Upper lobe of right lung (tissue), 1 donor: ENCODE results near the gene SHISAL2A. TPM values are rescaled to one million over a fixed set of nuclear protein-coding genes. Genes with fewer than 3 reads are reported as not detected.

Source experiments
- ATAC-seq: fragments of 200-7000 bp; cut with Tn5 transposase; one replicate; pipeline ENCODE4 v1.9.1; 2020; ENCODE audit warnings: mild to moderate bottlenecking, moderate library complexity
- DNase-seq: peaks from one replicate; pipeline ENCODE4 v3.0.0-alpha.2; 2020
- H3K27ac ChIP-seq: fragments of 200-600 bp; one replicate; pipeline ENCODE4 v1.8.0; 2022
- H3K27me3 ChIP-seq: fragments of 200-600 bp; one replicate; pipeline ENCODE4 v1.8.0; 2022; ENCODE audit warnings: mild to moderate bottlenecking
- H3K36me3 ChIP-seq: fragments of 200-600 bp; one replicate; pipeline ENCODE4 v1.8.0; 2022
- H3K4me1 ChIP-seq: fragments of 200-600 bp; one replicate; pipeline ENCODE4 v1.8.0; 2022
- H3K4me3 ChIP-seq: fragments of 200-600 bp; one replicate; pipeline ENCODE4 v1.8.0; 2022; ENCODE audit warnings: mild to moderate bottlenecking
- H3K9me3 ChIP-seq: fragments of 200-600 bp; one replicate; pipeline ENCODE4 v1.8.0; 2022
- intact Hi-C: fragments of 100-400 bp; cut with DNase I; formaldehyde crosslinking; loops from one replicate; pipeline ENCODE4 v1.11.0; 2022
- total RNA-seq: library from RNA; stranded (reverse); fragmentation: NEBNext Ultra II Directional; extraction: Animal tissue kit (Norgen Biotek cat#: 25700); gene quantifications from one replicate; pipeline ENCODE4 v1.2.1, GENCODE V29; 2021
- TF ChIP-seq, protein P1 (sequence below): fragments of 200-600 bp; IDR thresholded peaks from one replicate; pipeline ENCODE4 v1.8.0; 2022; ENCODE audit warnings: antibody characterized with exemption
- donor health status: DM: no; HTN: yes; CAD: no; lungs with severe emphysema.

The SHISAL2A gene
- total RNA-seq, 1 donor from 2014 or later, result 0.81 TPM

DNA sequence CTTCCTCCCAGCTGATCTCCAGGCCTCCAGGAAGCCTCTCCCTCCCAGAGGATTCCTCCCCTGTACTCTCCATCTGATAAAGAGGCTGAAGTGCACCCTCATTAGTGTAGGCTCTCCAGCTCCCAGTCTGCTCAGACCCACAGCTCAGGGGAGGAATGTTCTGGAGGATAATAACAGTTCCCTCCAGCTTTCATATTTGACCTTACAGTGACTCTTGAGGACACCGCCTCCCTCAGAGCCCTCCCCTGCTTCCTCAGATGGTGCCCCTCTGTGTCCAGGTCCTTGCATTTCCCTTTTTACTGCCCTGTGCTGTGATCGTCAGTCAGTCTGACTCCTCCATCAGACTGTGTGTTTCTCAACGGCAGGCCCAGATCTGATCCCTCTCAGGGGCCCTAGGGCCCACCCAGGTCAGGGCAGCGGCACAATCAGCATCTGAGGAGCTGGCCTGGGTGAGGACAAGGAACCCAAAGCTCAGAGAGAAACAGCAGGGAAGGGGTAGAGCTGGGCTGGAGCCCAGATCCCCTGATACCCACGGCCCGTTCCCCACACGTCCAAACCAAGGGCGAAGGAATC lies 1.1 kb upstream of the SHISAL2A start:
- TF ChIP-seq, protein P1, sequence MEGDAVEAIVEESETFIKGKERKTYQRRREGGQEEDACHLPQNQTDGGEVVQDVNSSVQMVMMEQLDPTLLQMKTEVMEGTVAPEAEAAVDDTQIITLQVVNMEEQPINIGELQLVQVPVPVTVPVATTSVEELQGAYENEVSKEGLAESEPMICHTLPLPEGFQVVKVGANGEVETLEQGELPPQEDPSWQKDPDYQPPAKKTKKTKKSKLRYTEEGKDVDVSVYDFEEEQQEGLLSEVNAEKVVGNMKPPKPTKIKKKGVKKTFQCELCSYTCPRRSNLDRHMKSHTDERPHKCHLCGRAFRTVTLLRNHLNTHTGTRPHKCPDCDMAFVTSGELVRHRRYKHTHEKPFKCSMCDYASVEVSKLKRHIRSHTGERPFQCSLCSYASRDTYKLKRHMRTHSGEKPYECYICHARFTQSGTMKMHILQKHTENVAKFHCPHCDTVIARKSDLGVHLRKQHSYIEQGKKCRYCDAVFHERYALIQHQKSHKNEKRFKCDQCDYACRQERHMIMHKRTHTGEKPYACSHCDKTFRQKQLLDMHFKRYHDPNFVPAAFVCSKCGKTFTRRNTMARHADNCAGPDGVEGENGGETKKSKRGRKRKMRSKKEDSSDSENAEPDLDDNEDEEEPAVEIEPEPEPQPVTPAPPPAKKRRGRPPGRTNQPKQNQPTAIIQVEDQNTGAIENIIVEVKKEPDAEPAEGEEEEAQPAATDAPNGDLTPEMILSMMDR, result no peak
- no peaks in the 10 kb centered on the region for H3K9me3 ChIP-seq
- no peak overlapping the region for H3K27ac ChIP-seq
- H3K4me3 ChIP-seq, result no peak overlapping the region
- no peaks in the 10 kb centered on the region for H3K36me3 ChIP-seq
- ATAC-seq, result peak; percentile 40
- intact Hi-C loops, result no loop called here
- H3K27me3 ChIP-seq, result peaks cover 24% of the 10 kb centered on the region
- H3K4me1 ChIP-seq, result no peaks in the 10 kb centered on the region
- no peak for DNase-seq

DNA sequence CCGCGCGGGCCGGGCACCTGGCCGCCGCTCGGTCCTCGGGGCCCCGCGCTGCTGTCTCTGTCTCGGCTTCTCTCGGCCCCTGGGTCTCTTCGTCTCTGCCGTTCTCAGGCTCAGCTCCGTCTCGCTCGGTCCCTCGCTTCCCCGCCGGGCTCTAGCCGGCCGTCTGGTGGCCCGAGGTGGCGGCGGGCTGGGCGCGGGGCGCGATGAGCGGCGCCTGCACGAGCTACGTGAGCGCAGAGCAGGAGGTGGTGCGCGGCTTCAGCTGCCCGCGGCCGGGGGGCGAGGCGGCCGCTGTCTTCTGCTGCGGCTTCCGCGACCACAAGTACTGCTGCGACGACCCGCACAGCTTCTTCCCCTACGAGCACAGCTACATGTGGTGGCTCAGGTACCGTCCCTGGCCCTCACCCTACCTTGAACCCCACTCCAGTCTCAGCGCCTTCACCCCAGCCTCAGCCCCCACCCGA lies 355 bp downstream of the SHISAL2A start:
- Histone ChIP-seq H3K36me3 (no peaks in the 10 kb centered on the region), H3K27me3 (peaks cover 24% of the 10 kb centered on the region), H3K27ac (peak overlapping the region; percentile 51), H3K4me3 (peak overlapping the region; percentile 48), H3K9me3 (no peaks in the 10 kb centered on the region), H3K4me1 (no peaks in the 10 kb centered on the region)
- DNase-seq (peak; percentile 65), ATAC-seq (no peak)
- intact Hi-C loops, result no loop called here
- TF ChIP-seq, protein P1, result no peak

DNA sequence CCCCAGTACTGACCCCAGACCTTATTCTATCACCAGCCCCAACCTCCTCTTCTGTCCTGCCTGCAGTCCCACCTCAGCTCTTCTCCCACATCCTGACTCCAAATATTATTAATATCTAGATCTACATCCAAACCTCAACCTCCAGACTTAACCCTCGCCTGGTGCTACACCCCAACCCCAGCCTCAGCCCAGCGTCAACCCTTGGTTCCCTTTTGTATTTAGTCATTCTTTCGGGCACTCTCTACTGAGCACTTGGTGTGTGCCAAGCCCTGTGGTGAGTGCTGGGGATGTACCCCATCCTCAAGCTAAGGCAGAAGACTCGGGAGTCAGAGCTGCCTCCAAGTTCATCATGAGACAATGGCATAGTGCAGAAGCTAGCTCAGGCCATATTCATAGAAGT lies 1.1 kb downstream of the SHISAL2A start:
- no peaks in the 10 kb centered on the region for H3K9me3 ChIP-seq
- ATAC-seq, result no peak
- intact Hi-C loops, result no loop called here
- peak overlapping the region; percentile 48 for H3K4me3 ChIP-seq
- H3K27me3 ChIP-seq, result peaks cover 24% of the 10 kb centered on the region
- no peaks in the 10 kb centered on the region for H3K36me3 ChIP-seq
- H3K4me1 ChIP-seq, result no peaks in the 10 kb centered on the region
- TF ChIP-seq, protein P1, result no peak
- no peak overlapping the region for H3K27ac ChIP-seq
- no peak for DNase-seq

DNA sequence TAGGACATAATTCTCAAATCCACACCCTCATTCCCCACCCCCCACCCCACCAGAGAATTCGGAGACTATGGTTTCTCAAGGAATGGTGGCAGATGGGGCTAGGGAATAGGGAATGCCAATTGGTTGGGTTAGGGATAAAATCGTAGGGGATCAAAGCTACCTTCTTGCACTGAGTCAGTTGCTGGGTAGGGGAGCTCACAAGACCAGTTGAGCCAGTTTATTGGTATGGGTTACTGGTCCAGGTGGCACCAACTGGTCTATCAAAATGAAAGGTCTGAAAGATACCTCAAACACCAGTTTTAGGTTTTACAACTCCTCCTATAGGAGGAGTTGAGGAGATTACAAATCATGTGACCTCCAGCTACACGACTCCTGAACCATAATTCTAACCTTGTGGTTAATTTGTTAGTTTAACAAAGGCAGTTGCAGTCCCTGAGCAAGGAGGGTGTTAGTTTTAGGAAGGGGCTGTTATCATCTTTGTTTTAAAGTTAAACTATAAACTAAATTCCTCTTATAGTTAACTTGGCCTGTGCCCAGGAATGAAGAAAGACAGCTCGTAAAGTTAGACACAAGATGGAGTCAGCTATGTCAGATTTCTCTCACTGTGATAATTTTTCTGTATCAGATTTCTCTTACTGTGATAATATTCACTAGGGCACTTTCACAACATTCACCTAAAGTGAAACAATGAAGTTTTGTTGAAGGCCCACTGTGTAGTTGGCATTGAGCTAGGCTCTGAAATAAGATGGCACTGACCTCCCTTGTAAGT lies 2.5 kb downstream of the SHISAL2A start:
- Histone ChIP-seq H3K9me3 (no peaks in the 10 kb centered on the region), H3K36me3 (no peaks in the 10 kb centered on the region), H3K4me1 (no peaks in the 10 kb centered on the region), H3K4me3 (no peak overlapping the region), H3K27me3 (peaks cover 24% of the 10 kb centered on the region), H3K27ac (no peak overlapping the region)
- DNase-seq (no peak), ATAC-seq (no peak)
- intact Hi-C loops, result no loop called here
- TF ChIP-seq, protein P1, result no peak

DNA sequence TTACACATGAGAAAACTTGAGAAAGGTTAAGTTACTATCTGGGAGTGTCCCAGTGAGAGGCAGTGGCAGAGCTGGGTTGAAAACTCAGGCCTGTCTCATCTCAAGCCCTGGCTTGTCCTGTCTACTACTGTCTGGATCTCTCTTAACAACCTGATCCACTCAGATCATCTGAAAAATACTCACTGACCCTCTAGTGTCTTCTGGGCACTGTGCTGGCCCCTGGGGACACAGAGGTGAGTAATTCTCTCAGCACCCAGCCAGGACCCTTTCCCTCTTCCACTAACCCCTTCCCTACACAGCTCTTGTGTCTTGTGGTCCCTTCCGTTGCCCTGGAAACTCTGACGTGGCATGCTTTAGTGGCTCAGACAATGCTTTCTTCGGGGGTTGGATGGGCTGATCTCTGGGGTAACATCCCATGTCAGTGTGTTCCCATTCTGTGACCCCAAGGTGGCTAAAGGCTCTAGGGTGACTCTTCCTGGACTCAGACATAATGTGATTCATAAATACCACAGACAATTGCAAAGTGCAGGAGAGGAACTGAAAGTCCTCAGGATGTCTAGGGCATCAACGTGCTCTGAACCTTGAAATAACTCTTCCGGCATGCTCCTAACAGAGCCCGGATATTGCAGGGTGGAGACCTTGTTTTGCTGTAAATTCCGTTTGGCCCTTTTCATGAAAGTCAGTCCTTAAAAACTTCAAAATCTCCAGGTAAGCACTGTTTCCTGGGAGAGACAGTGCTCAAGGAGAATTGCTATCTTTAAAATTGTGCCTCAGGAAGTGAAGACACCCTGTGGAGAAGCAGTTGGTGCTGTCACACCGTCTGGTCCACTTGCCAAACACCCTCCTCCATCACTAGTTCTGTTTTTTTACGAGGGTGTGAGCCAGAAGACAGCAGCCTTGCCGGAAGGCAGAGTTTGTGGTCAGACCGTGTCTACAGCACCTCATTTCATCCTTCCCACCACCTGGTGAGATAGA lies 4.0 kb downstream of the SHISAL2A start:
- intact Hi-C loops, result no loop called here
- Histone ChIP-seq H3K27ac (peak overlapping the region; percentile 70), H3K36me3 (no peaks in the 10 kb centered on the region), H3K27me3 (peaks cover 22% of the 10 kb centered on the region), H3K9me3 (no peaks in the 10 kb centered on the region), H3K4me1 (no peaks in the 10 kb centered on the region), H3K4me3 (no peak overlapping the region)
- DNase-seq (no peak), ATAC-seq (peak; percentile 67)
- TF ChIP-seq, protein P1, result no peak
